Left ventricle myocardium superior (tissue), 1 donor: ENCODE results near the gene RGL1. TPM values are rescaled to one million over a fixed set of nuclear protein-coding genes. Genes with fewer than 3 reads are reported as not detected.
"Not testable (repeated sequence)": the region's sequence is repeated elsewhere in the genome, so short reads cannot be mapped to it uniquely, and the experiment has no call there.

Experiments used
- ATAC-seq: fragments of 200-7000 bp; cut with Tn5 transposase; one replicate; pipeline ENCODE4 v1.9.1; 2020; ENCODE audit warnings: mild to moderate bottlenecking, moderate library complexity
- DNase-seq: peaks from one replicate; pipeline ENCODE4 v3.0.0-alpha.2; 2020
- intact Hi-C: fragments of 100-400 bp; cut with micrococcal nuclease; formaldehyde crosslinking; loops from one replicate; pipeline ENCODE4 v1.11.0; 2022
- total RNA-seq: library from RNA; stranded (reverse); fragmentation: NEBNext Ultra II Directional; extraction: Animal tissue kit (Norgen Biotek cat#: 25700); gene quantifications from one replicate; pipeline ENCODE4 v1.2.1, GENCODE V29; 2021
- donor health status: DM: no; HTN: yes; CAD: no; lungs with severe emphysema.

The RGL1 gene
- total RNA-seq, 1 donor from 2014 or later, result 18.5 TPM

- DNase-seq (no peak), ATAC-seq (no peak)
- intact Hi-C loops, result no loop called here
These were observed 21.6 kb upstream of the RGL1 start for GRCh38 chr1:183783342-183783741.

GRCh38 chr1:183783767-183784637, 20.9 kb upstream of the RGL1 start:
- intact Hi-C loops, result no loop called here
- peak; percentile 91 for ATAC-seq
- DNase-seq, result peak; percentile 75

GRCh38 chr1:183785921-183786320, 19.0 kb upstream of the RGL1 start:
- intact Hi-C loops, ATAC-seq, DNase-seq: not testable (repeated sequence)

DNA sequence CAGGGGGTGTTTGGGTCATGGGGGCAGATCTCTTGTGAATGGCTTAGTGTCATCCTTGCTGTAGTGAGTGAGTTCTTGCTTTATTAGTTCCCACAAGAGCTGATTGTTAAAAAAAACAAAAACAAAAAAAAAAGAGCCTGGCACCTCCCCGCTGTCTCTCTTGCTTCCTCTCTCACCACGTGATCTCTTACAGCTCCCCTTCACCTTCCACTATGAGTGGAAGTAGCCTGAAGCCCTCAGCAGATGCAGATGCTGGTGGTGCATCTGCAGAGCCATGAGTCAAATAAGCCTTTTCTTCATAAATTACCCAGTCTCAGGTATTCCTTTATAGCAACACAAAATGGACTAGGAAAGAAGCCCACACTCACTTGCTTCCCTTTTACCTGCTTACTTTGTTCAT, 17.2 kb upstream of the RGL1 start:
- no peak for ATAC-seq

DNA sequence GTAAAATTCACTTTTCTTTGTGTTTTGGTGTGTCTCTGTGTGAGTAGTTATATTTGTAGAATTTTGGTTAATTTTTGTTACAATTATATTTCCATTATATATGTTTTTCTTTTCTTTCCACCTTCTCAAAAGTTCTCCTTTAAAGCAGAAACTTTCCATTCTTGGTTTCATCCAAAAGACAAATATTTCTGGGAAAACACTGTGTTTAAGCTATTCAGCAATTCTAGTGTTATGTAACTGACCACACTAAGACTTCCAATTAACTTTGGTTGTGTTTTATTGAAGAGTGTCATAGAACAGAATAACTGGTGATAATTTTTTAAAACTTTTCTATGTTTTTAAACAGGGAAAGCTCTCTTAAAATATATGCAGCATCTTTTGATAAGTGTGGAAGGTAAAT, 13.6 kb upstream of the RGL1 start:
- intact Hi-C loops, result no loop called here
- no peak for DNase-seq
- ATAC-seq, result no peak

More for the DNA sequence above, 17.2 kb upstream of the RGL1 start:
- no peak for DNase-seq
- intact Hi-C loops, result no loop called here

DNA sequence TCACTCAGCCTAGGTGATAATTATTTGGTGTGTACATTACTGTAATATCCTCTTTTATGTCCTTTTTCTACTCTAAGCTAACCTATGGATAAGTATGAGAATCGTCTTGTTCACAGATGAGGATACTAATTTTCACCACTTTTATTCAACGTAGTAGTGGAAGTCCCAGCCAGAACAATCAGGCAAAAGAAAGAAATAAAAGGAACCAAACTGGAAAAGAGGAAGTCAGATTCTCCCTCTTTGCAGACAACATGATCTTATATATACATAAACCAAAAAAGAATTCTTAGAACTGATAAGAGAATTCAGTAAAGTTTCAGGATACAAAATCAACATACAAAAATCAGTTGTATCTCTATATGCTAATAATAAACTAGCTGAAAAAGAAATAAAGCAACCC, 12.6 kb upstream of the RGL1 start:
- ATAC-seq, result no peak
- no peak for DNase-seq
- intact Hi-C loops, result no loop called here

DNA sequence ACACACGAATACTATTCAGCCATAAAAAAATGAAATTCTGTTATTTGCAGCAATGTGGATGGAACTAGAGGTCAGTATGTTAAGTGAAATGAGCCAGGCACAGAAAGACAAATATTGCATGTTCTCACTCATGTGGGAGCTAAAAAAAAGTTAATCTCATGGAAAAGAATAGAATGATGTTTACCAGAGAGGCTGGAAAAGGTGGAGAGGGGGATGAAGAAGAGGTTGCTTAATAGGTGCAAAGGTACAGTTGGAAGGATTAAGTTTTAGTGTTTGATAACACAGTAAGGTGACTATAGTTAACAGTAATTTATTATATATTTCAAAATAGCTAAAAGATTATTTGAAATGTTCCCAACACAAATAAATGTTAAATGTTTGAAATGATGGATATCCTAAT, 10.8 kb upstream of the RGL1 start:
- DNase-seq (no peak), ATAC-seq (no peak)
- intact Hi-C loops, result no loop called here

- DNase-seq (no peak), ATAC-seq (no peak)
- intact Hi-C loops, result no loop called here
These were observed 4.5 kb upstream of the RGL1 start for GRCh38 chr1:183800449-183800848.

- no peak for DNase-seq
- ATAC-seq, result no peak
- intact Hi-C loops, result no loop called here
These were observed 3.3 kb upstream of the RGL1 start for GRCh38 chr1:183801649-183802048.

DNA sequence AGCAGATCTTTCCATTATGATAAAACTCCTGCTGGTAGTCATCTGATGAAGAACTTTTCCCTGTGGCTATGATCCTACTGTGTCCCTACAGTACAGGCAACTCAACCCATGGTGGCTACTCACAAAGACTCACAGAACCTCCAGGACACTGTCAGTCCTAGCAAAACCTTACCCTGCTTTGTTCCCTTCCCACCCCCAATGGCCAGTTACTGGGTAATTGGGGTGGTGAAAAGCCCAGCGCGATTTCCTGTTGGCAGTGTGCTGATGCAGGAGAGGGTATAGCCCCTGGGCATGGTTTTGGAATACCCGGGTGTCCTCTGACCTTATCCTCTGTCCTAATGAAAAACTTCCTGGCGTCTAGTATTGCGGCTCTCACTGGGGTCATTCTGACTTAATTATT, 533 bp upstream of the RGL1 start:
- no peak for DNase-seq
- intact Hi-C loops, result no loop called here
- peak; percentile 33 for ATAC-seq

DNA sequence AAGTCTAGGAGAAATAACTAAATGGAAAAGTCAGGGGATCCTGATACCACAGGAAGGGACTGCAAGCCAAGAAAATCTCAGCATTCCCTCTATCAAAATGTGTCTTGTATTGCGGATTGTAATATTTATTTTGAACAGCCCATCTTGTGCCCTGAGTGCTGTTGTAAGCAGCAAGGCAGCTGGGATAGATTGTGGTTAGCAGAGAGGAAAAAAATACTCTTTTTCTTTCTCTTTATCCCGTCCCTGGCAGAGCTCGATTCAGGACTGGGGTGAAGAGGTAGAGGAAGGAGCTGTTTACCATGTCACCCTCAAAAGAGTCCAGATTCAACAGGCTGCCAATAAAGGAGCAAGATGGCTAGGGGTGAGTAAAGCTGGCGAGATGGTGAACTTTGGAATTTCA, 1.2 kb downstream of the RGL1 start:
- DNase-seq, result no peak
- ATAC-seq, result no peak
- intact Hi-C loops, result loop anchor here (2.0 kb wide), 1 partner anchor 65 kb away; no protein-coding TSS in a partner anchor

GRCh38 chr1:183806675-183807074, 1.8 kb downstream of the RGL1 start:
- DNase-seq (no peak), ATAC-seq (no peak)
- intact Hi-C loops, result loop anchor here (2.0 kb wide), 1 partner anchor 66 kb away; no protein-coding TSS in a partner anchor

GRCh38 chr1:183807549-183808168, 2.7 kb downstream of the RGL1 start:
- intact Hi-C loops, result loop anchor here (2.0 kb wide), 1 partner anchor 67 kb away; no protein-coding TSS in a partner anchor
- ATAC-seq (peak; percentile 17), DNase-seq (peak; percentile 38)

DNA sequence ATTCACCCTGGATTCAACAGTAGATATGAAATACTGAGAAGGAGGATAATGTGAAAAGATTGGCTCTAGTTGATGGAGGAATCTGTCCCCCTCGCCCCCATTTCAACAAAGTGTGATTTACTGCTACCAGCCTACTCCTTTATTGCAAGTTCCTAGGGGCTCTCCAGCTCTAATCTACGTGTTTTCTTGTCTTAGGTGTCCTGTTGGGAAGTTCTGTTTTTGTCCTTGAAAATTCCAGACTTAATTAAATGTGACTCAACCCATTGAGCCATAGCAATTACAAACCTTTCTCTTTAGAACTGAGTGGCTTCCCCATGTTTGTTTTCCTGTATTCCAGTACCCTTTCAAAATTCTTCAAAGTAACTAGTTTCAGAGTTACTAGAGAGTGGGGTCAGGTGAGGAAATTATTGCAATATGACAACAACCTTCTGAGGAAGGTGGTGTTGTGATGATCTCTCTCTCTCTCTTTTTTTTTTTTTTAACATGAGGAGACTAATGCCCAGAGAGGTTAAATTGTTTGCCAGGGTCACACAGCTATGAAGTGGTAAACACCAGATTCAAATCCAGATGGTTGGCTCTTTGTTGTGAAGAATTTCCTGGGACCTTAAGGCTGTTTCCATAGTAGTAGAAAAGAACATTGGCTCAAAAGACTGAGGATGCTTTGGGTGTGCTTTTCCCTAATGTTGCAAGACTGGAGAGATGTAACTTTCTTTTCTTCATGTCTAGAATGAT, 3.5 kb downstream of the RGL1 start:
- ATAC-seq (no peak), DNase-seq (no peak)
- intact Hi-C loops, result no loop called here

GRCh38 chr1:183810121-183810520, 5.2 kb downstream of the RGL1 start:
- intact Hi-C loops, result no loop called here
- DNase-seq, result no peak
- no peak for ATAC-seq

GRCh38 chr1:183810756-183811544, 6.0 kb downstream of the RGL1 start:
- ATAC-seq, result no peak
- intact Hi-C loops, result no loop called here
- DNase-seq, result no peak

GRCh38 chr1:183812128-183812527, 7.2 kb downstream of the RGL1 start:
- ATAC-seq (peak; percentile 47), DNase-seq (no peak)
- intact Hi-C loops, result no loop called here

DNA sequence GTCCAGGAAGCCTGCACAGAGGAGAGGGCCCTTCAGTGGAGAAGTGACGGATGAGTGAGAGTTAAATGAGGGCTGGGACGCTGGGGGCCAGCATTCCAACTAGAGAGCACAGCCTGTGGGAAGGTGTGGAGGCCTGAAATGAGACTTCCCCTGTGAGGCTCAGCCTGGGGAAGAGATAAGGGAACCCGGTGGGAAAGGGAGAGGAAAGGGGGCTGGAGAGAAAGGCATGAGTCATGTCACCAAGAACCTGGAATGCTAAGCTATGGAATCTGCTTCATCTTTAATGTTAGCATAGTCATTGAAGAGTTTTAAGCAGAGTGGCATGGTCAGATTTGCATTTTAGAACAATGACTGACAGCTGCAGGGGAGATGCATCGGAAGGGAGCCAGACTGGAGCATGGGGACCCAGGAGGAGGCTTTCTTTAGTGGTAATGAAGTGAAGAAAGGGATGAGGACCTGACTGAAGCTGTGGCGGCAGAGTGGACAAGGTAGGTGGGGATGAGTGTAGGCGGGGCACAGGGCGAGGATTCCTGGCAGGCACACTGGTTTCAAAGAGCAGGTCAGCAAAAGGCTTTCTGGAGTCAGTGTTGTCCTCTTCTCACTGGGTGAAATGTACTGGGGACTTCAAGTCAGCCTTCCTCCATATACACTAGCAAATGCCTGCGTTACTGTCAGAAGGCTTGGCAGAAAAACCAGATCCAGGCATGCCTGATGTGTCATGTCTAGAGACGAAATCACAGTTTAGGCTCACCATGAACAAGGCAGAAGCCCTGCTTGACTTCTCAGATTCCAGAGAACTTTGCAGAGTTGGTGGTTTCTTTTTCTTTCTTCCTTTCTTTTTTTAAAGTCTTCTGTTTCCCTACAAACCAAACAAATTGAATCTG, 8.0 kb downstream of the RGL1 start:
- intact Hi-C loops, result no loop called here
- DNase-seq (no peak), ATAC-seq (peak; percentile 54)
